Activated CD4-positive, alpha-beta memory T cell treated with anti-CD3 and anti-CD28 coated beads, Interleukin-2, amount 10 ng/mL, durations not matched to agents 7 days and 5 days (primary cell): ENCODE measurements around the gene STRIT1. TPM values are rescaled to one million over a fixed set of nuclear protein-coding genes. Genes with fewer than 3 reads are reported as not detected.

Experiments
- CTCF ChIA-PET: fragments of 350-600 bp; sonication (Branson Sonifier 250); formaldehyde crosslinking; loops from one replicate; lab custom pipeline; 2021; ENCODE audit warnings: antibody characterized with exemption, inconsistent platforms; lab: Charles Lee
- POLR2A ChIA-PET: fragments of 350-600 bp; sonication (Branson Sonifier 250); formaldehyde crosslinking; loops from one replicate; lab custom pipeline; 2021; ENCODE audit warnings: antibody characterized with exemption; lab: Charles Lee
- DNase-seq: peaks from one replicate; pipeline ENCODE4 v3.0.0-alpha.2; 2020
- H3K27ac Mint-ChIP-seq: one replicate; pipeline ENCODE4 v1.8.0; 2021; ENCODE audit warnings: mild to moderate bottlenecking, mixed read lengths
- H3K27me3 Mint-ChIP-seq: one replicate; pipeline ENCODE4 v1.8.0; 2021; ENCODE audit warnings: mixed read lengths
- H3K36me3 Mint-ChIP-seq: one replicate; pipeline ENCODE4 v1.8.0; 2021; ENCODE audit warnings: low read depth, mixed read lengths
- H3K4me1 Mint-ChIP-seq: one replicate; pipeline ENCODE4 v1.8.0; 2021; ENCODE audit warnings: mixed read lengths
- H3K4me3 Mint-ChIP-seq: one replicate; pipeline ENCODE4 v1.8.0; 2021; ENCODE audit warnings: mild to moderate bottlenecking, mixed read lengths
- H3K9me3 Mint-ChIP-seq: one replicate; pipeline ENCODE4 v1.8.0; 2021; ENCODE audit warnings: mixed read lengths
- total RNA-seq, 2 experiments: library from RNA; stranded (reverse); gene quantifications; one replicate each; pipeline ENCODE4 v1.2.3, GENCODE V29; 2021

Gene STRIT1
- not detected for total RNA-seq

- no peak within 1 kb of the TSS for H3K27ac Mint-ChIP-seq
- ChIA-PET CTCF (no interaction called here), POLR2A (no interaction called here)
- H3K4me3 Mint-ChIP-seq = no peak within 1 kb of the TSS
- H3K4me1 Mint-ChIP-seq = no peaks in the 10 kb centered on the region
- no peaks in the 10 kb centered on the region for H3K36me3 Mint-ChIP-seq
- H3K27me3 Mint-ChIP-seq = no peaks in the 10 kb centered on the region
- DNase-seq = no peak
- no peaks in the 10 kb centered on the region for H3K9me3 Mint-ChIP-seq
Observed at GRCh38 chr3:155293516-155293915, at the start of gene STRIT1. STRIT1 (minus strand) TSS chr3:155293683.

DNA sequence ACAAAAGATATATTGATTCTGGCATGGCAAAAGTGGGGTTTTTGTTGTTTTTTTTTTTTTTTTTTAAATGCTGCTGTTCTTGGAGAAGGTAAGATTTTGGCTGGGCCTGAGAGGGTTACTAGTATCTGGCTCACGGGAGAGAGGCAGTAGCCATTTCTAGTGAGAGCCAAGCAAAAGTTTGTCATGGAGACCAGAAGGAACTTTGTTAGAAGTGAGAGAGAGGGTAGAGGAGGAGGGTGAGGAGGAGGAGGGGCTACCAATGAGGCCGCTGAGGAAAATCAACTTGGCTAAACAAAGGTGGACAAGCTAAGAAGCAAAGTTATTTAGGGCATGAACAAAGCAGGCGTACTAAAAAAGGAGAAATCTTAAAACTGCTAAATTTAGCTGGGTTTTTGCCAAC is 48.9 kb upstream of the STRIT1 start:
- Mint-ChIP-seq H3K27ac (no peak overlapping the region), H3K4me3 (no peak overlapping the region), H3K36me3 (no peaks in the 10 kb centered on the region), H3K9me3 (no peaks in the 10 kb centered on the region), H3K4me1 (no peaks in the 10 kb centered on the region), H3K27me3 (peaks cover 6% of the 10 kb centered on the region)
- POLR2A ChIA-PET = no interaction called here
- CTCF ChIA-PET = no interaction called here
- DNase-seq = no peak

GRCh38 chr3:155339052-155339451 is 45.6 kb upstream of the STRIT1 start:
- Mint-ChIP-seq H3K9me3 (no peaks in the 10 kb centered on the region), H3K4me1 (peaks cover 11% of the 10 kb centered on the region), H3K27ac (no peak overlapping the region), H3K27me3 (peaks cover 6% of the 10 kb centered on the region), H3K4me3 (no peak overlapping the region), H3K36me3 (no peaks in the 10 kb centered on the region)
- POLR2A ChIA-PET = no interaction called here
- CTCF ChIA-PET = no interaction called here
- no peak for DNase-seq

- Mint-ChIP-seq H3K36me3 (no peaks in the 10 kb centered on the region), H3K27ac (no peak overlapping the region), H3K4me3 (no peak overlapping the region), H3K9me3 (no peaks in the 10 kb centered on the region), H3K4me1 (peaks cover 11% of the 10 kb centered on the region), H3K27me3 (peaks cover 2% of the 10 kb centered on the region)
- DNase-seq = no peak
- ChIA-PET POLR2A (no interaction called here), CTCF (interaction anchor here (0.5 to 1.1 kb wide), 2 partner anchors 12 to 526 kb away, joined by 3 read pairs; no protein-coding TSS in a partner anchor)
Observed at GRCh38 chr3:155335724-155336354, 42.4 kb upstream of the STRIT1 start.

GRCh38 chr3:155334914-155335723 is 41.6 kb upstream of the STRIT1 start:
- H3K4me3 Mint-ChIP-seq = no peak overlapping the region
- DNase-seq = no peak
- CTCF ChIA-PET = interaction anchor here (0.5 to 1.1 kb wide), 3 partner anchors 11 to 527 kb away, joined by 3 read pairs; no protein-coding TSS in a partner anchor

DNA sequence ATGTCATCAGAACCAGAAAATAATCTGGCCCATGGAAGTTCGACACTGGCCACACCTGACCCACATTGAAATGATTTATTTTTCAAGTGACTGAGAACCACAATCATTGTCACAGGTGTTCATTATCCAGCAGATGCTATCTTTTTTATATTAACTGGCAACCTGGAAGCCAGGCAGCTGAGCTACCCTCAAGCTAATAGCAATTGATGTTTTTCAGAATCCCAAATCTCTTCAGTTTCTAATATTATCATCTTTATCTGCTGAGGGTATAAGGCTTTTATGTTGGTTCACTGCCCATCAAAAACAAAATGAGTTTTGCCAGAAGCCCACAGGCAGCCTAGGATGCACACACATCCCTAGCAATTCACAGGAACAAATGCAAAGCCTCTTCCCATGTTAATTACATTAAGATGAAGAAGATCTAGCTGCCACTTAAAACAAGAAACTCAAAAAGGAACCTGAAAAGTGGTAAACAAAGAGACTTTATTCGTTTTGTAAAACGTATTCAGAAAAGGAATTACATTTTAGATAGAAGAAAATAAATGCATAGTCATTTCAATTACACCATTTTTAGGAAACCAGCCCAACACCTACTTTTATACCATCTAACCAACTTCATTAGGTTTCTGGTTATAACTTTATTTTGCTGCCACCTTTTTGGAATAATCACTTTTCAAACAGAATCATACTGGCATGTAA is 40.9 kb upstream of the STRIT1 start:
- ChIA-PET CTCF (interaction anchor here (0.9 to 1.1 kb wide), 2 partner anchors 11 to 367 kb away, joined by 3 read pairs; no protein-coding TSS in a partner anchor), POLR2A (interaction anchor here (0.6 kb wide), 1 partner anchor 18 kb away, joined by 3 read pairs; no protein-coding TSS in a partner anchor)
- H3K27me3 Mint-ChIP-seq = peaks cover 2% of the 10 kb centered on the region
- no peaks in the 10 kb centered on the region for H3K9me3 Mint-ChIP-seq
- no peak overlapping the region for H3K4me3 Mint-ChIP-seq
- peaks cover 11% of the 10 kb centered on the region for H3K4me1 Mint-ChIP-seq
- DNase-seq = no peak
- H3K36me3 Mint-ChIP-seq = no peaks in the 10 kb centered on the region
- no peak overlapping the region for H3K27ac Mint-ChIP-seq

More at GRCh38 chr3:155334914-155335723, 41.6 kb upstream of the STRIT1 start:
- POLR2A ChIA-PET = no interaction called here
- Mint-ChIP-seq H3K36me3 (no peaks in the 10 kb centered on the region), H3K4me1 (peaks cover 11% of the 10 kb centered on the region), H3K9me3 (no peaks in the 10 kb centered on the region), H3K27me3 (peaks cover 2% of the 10 kb centered on the region), H3K27ac (no peak overlapping the region)

GRCh38 chr3:155332716-155333115 is 39.2 kb upstream of the STRIT1 start:
- POLR2A ChIA-PET = no interaction called here

GRCh38 chr3:155331078-155331477 is 37.6 kb upstream of the STRIT1 start:
- DNase-seq = no peak
- H3K4me1 Mint-ChIP-seq = peaks cover 11% of the 10 kb centered on the region
- CTCF ChIA-PET = no interaction called here
- POLR2A ChIA-PET = no interaction called here
- H3K9me3 Mint-ChIP-seq = no peaks in the 10 kb centered on the region
- no peaks in the 10 kb centered on the region for H3K36me3 Mint-ChIP-seq
- H3K4me3 Mint-ChIP-seq = no peak overlapping the region
- H3K27me3 Mint-ChIP-seq = no peaks in the 10 kb centered on the region
- H3K27ac Mint-ChIP-seq = no peak overlapping the region

More at GRCh38 chr3:155332716-155333115, 39.2 kb upstream of the STRIT1 start:
- Mint-ChIP-seq H3K9me3 (no peaks in the 10 kb centered on the region), H3K36me3 (no peaks in the 10 kb centered on the region), H3K27ac (no peak overlapping the region), H3K4me3 (no peak overlapping the region), H3K27me3 (no peaks in the 10 kb centered on the region), H3K4me1 (peaks cover 11% of the 10 kb centered on the region)
- DNase-seq = no peak
- CTCF ChIA-PET = no interaction called here

DNA sequence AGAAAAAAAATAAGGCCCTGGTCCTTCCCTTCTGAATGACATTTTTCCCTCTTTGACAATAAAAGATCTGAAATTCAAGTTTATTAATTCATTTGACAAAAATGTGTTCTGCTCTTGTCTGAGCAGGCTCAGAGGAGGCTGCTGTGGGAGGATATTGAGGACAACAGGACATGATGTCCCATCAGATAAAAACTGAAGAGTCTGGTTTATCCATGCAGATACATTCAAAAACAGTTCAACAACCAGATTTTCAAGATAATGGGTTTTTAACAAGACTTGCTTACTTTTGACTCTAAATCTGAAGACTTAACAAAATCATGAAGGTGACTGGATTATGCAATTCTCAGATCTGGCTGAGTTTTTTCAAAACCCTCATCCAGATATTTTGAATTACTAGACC is 36.9 kb upstream of the STRIT1 start:
- no peaks in the 10 kb centered on the region for H3K36me3 Mint-ChIP-seq
- no peaks in the 10 kb centered on the region for H3K9me3 Mint-ChIP-seq
- H3K4me1 Mint-ChIP-seq = peaks cover 9% of the 10 kb centered on the region
- no peak overlapping the region for H3K4me3 Mint-ChIP-seq
- no peak overlapping the region for H3K27ac Mint-ChIP-seq
- H3K27me3 Mint-ChIP-seq = no peaks in the 10 kb centered on the region
- ChIA-PET CTCF (no interaction called here), POLR2A (no interaction called here)
- no peak for DNase-seq

DNA sequence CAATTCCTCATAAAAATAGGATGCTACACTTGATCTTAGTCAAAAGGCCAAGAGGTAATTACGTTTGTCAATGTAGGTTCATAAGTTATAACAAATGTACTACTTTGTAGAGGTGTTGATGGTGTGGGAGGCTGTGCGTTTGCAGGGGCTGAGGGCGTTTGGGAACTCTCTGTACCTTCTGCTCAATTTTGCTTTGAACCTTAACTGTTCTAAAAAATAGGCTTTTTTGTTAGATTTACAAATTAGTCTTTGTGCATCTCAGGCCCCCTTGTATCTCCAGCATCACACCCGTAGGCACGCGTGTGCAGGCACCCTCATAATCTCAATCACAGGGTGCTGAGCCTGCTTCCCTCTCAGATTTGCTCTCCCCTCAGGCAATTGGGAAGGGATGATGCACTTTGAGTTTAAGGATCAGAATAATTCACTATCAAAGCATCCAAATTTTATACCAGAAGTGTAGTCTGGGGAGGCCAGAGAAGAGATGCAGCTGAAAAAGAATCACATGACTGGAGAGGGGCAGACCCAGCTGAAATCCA is 36.1 kb upstream of the STRIT1 start:
- ChIA-PET CTCF (no interaction called here), POLR2A (no interaction called here)
- Mint-ChIP-seq H3K9me3 (no peaks in the 10 kb centered on the region), H3K27me3 (no peaks in the 10 kb centered on the region), H3K4me1 (peaks cover 2% of the 10 kb centered on the region), H3K27ac (no peak overlapping the region), H3K4me3 (no peak overlapping the region), H3K36me3 (no peaks in the 10 kb centered on the region)
- DNase-seq = no peak

DNA sequence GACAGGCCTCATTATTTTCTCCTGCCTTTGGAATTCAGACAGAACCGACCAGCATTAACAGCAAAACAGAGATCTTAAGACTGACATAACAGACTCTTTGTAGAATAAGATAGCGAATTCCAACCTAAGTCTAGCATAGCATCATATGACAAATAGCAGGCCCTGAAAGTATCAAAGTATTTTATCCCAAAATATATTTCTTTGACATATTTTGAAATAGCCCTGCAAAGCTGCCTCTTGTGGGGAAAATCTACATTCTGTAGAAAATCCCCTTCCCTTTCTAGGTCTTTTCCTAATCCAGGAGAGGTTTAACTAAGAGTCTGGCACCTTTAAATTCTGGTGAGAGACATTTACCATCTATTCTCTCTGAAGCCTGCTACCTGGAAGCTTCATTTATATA is 34.4 kb upstream of the STRIT1 start:
- ChIA-PET CTCF (no interaction called here), POLR2A (no interaction called here)
- H3K36me3 Mint-ChIP-seq = no peaks in the 10 kb centered on the region
- no peak overlapping the region for H3K27ac Mint-ChIP-seq
- DNase-seq = no peak
- no peaks in the 10 kb centered on the region for H3K27me3 Mint-ChIP-seq
- no peaks in the 10 kb centered on the region for H3K9me3 Mint-ChIP-seq
- no peaks in the 10 kb centered on the region for H3K4me1 Mint-ChIP-seq
- no peak overlapping the region for H3K4me3 Mint-ChIP-seq

DNA sequence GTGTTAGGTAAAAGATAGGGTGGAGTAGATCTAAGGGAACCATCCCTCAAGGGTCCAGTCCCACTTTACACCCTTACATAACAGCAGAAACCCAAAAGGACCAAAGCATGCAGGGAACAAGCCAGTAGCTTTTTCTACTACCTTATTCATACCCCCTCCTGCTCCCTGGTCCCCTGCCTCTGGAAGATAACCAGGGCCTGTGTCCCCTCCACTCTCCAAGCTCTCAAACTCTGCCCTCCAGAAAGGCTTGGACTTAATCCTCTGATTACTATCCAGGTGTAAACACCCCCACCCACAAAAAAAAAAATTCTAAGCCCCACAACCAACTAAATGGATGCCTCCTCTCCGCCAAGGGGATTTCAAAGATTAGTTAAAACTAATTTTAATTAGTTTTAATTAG is 33.9 kb upstream of the STRIT1 start:
- Mint-ChIP-seq H3K36me3 (no peaks in the 10 kb centered on the region), H3K4me1 (no peaks in the 10 kb centered on the region)
- CTCF ChIA-PET = no interaction called here

GRCh38 chr3:155326901-155327300 is 33.4 kb upstream of the STRIT1 start:
- DNase-seq = no peak
- no peak overlapping the region for H3K4me3 Mint-ChIP-seq
- H3K4me1 Mint-ChIP-seq = no peaks in the 10 kb centered on the region
- no peaks in the 10 kb centered on the region for H3K9me3 Mint-ChIP-seq
- no peak overlapping the region for H3K27ac Mint-ChIP-seq
- H3K27me3 Mint-ChIP-seq = no peaks in the 10 kb centered on the region
- CTCF ChIA-PET = no interaction called here
- no peaks in the 10 kb centered on the region for H3K36me3 Mint-ChIP-seq
- POLR2A ChIA-PET = no interaction called here

More for the DNA sequence above, 33.9 kb upstream of the STRIT1 start:
- Mint-ChIP-seq H3K9me3 (no peaks in the 10 kb centered on the region), H3K27me3 (no peaks in the 10 kb centered on the region), H3K27ac (no peak overlapping the region), H3K4me3 (no peak overlapping the region)
- DNase-seq = no peak
- POLR2A ChIA-PET = no interaction called here
